Common myeloid progenitor, CD34-positive (primary cell): Measurements from ENCODE around the gene CNN2.

Experiments used
- CTCF ChIA-PET: fragments of 350-600 bp; sonication (Branson Sonifier 250); formaldehyde crosslinking; loops from one replicate; lab custom pipeline; 2021; ENCODE audit warnings: antibody characterized with exemption; lab: Charles Lee
- POLR2A ChIA-PET: fragments of 350-600 bp; sonication (Branson Sonifier 250); formaldehyde crosslinking; loops from one replicate; lab custom pipeline; 2021; ENCODE audit warnings: antibody characterized with exemption; lab: Charles Lee
- DNase-seq, 3 donors: peaks; one replicate each; pipeline versions ENCODE4 v3.0.0 to v3.0.0-alpha.2; 2013
- H3K27ac ChIP-seq, 2 experiments: 1 replicate in 1 of 2; 2 replicates in 1 of 2; pipeline ENCODE4 v1.7.0; 2013; ENCODE audit warnings: inconsistent platforms in 2 of 2, low read length in 2 of 2, mild to moderate bottlenecking in 2 of 2, low read depth in 1 of 2, moderate library complexity in 1 of 2; ENCODE audit not compliant: severe bottlenecking in 2 of 2, insufficient read depth in 1 of 2, poor library complexity in 1 of 2
- H3K27me3 ChIP-seq, 5 experiments: replicated peaks in 2 of 5; 1 replicate in 3 of 5; 2 replicates in 2 of 5; pipeline versions ENCODE4 v1.6.1 to v1.7.0; 2013; ENCODE audit warnings: low read length in 4 of 5, mild to moderate bottlenecking in 2 of 5, moderate library complexity in 2 of 5, inconsistent platforms in 1 of 5; ENCODE audit not compliant: insufficient read depth in 5 of 5, control insufficient read depth in 4 of 5
- H3K36me3 ChIP-seq, 4 experiments: 1 replicate in 2 of 4; 2 replicates in 2 of 4; pipeline versions ENCODE4 v1.6.1 to v1.7.0; 2013; ENCODE audit warnings: low read length in 3 of 4, control low read depth in 1 of 4, mild to moderate bottlenecking in 1 of 4; ENCODE audit not compliant: control insufficient read depth in 4 of 4, insufficient read depth in 4 of 4
- H3K4me1 ChIP-seq, 4 experiments: 1 replicate in 3 of 4; 2 replicates in 1 of 4; pipeline versions ENCODE4 v1.6.1 to v1.7.1; 2013; ENCODE audit warnings: low read length in 3 of 4, mild to moderate bottlenecking in 3 of 4, control low read depth in 1 of 4, inconsistent platforms in 1 of 4, moderate library complexity in 1 of 4; ENCODE audit not compliant: control insufficient read depth in 4 of 4, insufficient read depth in 4 of 4; ENCODE audit errors: control extremely low read depth in 1 of 4
- H3K4me3 ChIP-seq, 7 experiments: 1 replicate in 4 of 7; 2 replicates in 3 of 7; pipeline versions ENCODE4 v1.5.1 to v1.7.0; 2013; ENCODE audit warnings: mild to moderate bottlenecking in 7 of 7, low read length in 6 of 7, moderate library complexity in 6 of 7, inconsistent platforms in 2 of 7, low read depth in 2 of 7, control low read depth in 1 of 7; ENCODE audit not compliant: insufficient read depth in 4 of 7, control insufficient read depth in 1 of 7; ENCODE audit errors: extremely low read depth in 1 of 7
- H3K9me3 ChIP-seq, 5 experiments: 1 replicate in 4 of 5; 2 replicates in 1 of 5; pipeline versions ENCODE4 v1.6.1 to v1.7.1; 2013; ENCODE audit warnings: low read length in 4 of 5, mild to moderate bottlenecking in 2 of 5, inconsistent platforms in 1 of 5, low read depth in 1 of 5, moderate library complexity in 1 of 5; ENCODE audit not compliant: control insufficient read depth in 4 of 5, insufficient read depth in 2 of 5; ENCODE audit errors: control extremely low read depth in 1 of 5
- whole genome bisulfite sequencing: methylation state at CpG from one replicate; pipeline ENCODE4 v1.1.5; 2013; ENCODE audit not compliant: insufficient coverage; 5-methylcytosine and 5-hydroxymethylcytosine counted together

Gene CNN2

GRCh38 chr19:990746-991145 is 35.7 kb upstream of the CNN2 start:
- H3K4me3 ChIP-seq, result no peak overlapping the region
- H3K9me3 ChIP-seq, result no peaks in the 10 kb centered on the region
- peaks cover 0 to 3% (median under 1%) of the 10 kb centered on the region in 4 experiments for H3K4me1 ChIP-seq
- ChIA-PET CTCF (no interaction called here), POLR2A (no interaction called here)
- H3K27me3 ChIP-seq, result peaks cover 0 to 4% (median under 1%) of the 10 kb centered on the region in 5 experiments
- 97% methylated on average over 21 of the region's 23 CpGs for WGBS
- H3K36me3 ChIP-seq, result peaks cover 16 to 77% (median 52%) of the 10 kb centered on the region in 4 experiments
- H3K27ac ChIP-seq, result no peak overlapping the region
- no peak for DNase-seq

GRCh38 chr19:991174-991931 is 35.1 kb upstream of the CNN2 start:
- H3K36me3 ChIP-seq, result peaks cover 12 to 72% (median 49%) of the 10 kb centered on the region in 4 experiments
- DNase-seq, result peak; percentile 48 to 70 (median 53)
- no peak overlapping the region for H3K4me3 ChIP-seq
- H3K27me3 ChIP-seq, result peaks cover 0 to 9% (median 2%) of the 10 kb centered on the region in 5 experiments
- H3K9me3 ChIP-seq, result no peaks in the 10 kb centered on the region
- no peak overlapping the region for H3K27ac ChIP-seq
- WGBS, result 96% methylated on average over 18 of the region's 47 CpGs
- ChIA-PET CTCF (no interaction called here), POLR2A (no interaction called here)
- peaks cover 0 to 8% (median 6%) of the 10 kb centered on the region in 4 experiments for H3K4me1 ChIP-seq

DNA sequence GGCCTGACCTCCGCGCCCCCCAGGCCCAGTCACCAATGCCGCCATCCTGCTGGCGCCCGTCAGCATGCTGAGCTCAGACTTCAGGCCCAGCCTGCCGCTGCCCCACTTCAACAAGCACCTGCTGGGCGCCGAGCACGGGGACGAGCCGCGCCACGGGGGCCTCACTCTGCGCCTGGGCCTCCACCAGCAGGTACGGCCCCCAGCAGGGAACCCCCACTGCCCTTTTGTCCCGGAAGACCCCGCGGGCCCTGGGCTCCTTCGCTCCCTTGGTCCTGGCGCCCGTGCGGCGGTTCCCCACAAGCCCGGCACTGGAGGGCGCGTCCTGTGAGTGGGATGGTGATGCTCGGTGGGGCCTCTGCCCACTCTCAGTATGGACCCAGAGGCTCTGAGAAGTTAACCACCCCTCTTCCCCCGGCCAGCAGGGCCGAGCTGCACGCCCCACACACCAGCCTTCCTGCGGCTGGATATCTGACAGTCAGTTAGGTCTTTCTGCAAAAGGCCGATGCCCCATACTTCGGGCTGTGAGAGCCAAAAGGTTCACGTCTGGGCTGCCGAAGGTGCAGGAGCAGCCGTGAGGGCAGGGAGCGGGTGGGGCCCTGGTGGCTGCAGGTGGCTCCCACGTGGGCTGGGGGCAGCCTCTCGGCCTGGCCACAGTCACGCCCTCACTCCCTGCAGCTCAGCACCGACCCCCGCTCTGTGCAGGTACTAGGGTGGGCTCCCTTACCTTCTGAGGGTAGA is 34.3 kb upstream of the CNN2 start:
- no peaks in the 10 kb centered on the region for H3K9me3 ChIP-seq
- no peak for DNase-seq
- 97% methylated on average over 38 of the region's 42 CpGs for WGBS
- H3K27ac ChIP-seq, result no peak overlapping the region
- H3K4me3 ChIP-seq, result no peak overlapping the region
- peaks cover 0 to 15% (median 2%) of the 10 kb centered on the region in 5 experiments for H3K27me3 ChIP-seq
- ChIA-PET CTCF (no interaction called here), POLR2A (no interaction called here)
- peaks cover 12 to 67% (median 42%) of the 10 kb centered on the region in 4 experiments for H3K36me3 ChIP-seq
- H3K4me1 ChIP-seq, result peaks cover 0 to 12% (median 11%) of the 10 kb centered on the region in 4 experiments

DNA sequence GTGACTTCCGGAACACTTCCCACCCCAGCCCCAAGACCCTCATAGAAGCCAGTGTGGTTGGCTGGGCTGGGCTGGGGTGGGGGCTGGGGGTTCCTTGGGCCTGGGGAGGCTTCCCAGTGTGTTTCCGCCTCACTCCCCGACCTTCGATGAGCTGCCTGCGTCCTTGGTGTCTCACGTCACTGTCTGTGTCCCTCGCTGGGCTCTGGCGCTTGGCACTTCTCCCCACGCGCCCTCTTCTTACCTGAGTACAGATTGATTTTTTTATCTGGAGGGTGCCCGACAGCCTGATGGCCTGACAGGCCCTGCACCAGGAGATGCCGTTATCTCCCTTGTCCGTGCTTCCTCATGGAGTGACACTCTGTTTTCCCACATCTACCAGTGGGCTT is 33.7 kb upstream of the CNN2 start:
- Histone ChIP-seq H3K36me3 (peaks cover 7 to 64% (median 37%) of the 10 kb centered on the region in 4 experiments), H3K9me3 (no peaks in the 10 kb centered on the region), H3K4me1 (peaks cover 0 to 12% (median 11%) of the 10 kb centered on the region in 4 experiments), H3K27ac (no peak overlapping the region), H3K4me3 (no peak overlapping the region), H3K27me3 (peaks cover 0 to 21% (median 4%) of the 10 kb centered on the region in 5 experiments)
- ChIA-PET CTCF (no interaction called here), POLR2A (no interaction called here)
- WGBS, result 96% methylated on average over 11 of the region's 13 CpGs
- no peak for DNase-seq

DNA sequence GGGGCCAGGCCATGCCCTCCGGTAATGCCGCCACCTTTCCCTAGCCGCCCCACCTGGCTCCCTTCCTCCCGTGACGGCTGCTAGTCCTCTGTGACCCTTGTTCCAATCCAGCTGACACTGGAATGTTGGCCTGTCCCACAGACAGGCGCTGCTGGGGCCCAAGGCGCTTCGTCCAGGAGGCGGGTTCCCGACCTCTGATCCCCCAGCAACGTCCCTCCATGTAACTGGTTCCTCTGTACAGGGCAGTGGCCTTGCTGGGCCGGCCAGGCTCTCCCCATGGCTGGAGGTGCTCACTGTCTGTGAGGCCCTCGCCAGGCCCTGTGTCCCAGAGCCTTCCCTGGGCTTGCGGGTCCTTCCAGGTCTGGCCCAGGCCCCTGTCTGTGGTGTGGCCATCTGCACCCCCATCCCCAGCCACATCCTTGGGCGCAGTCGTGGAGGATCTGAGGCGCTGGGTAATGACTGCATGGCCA is 33.0 kb upstream of the CNN2 start:
- POLR2A ChIA-PET, result no interaction called here
- WGBS, result 96% methylated on average over 14 of the region's 17 CpGs
- H3K4me3 ChIP-seq, result no peak overlapping the region

GRCh38 chr19:993831-994393 is 32.5 kb upstream of the CNN2 start:
- H3K36me3 ChIP-seq, result peaks cover 7 to 55% (median 31%) of the 10 kb centered on the region in 4 experiments
- H3K27ac ChIP-seq, result no peak overlapping the region
- POLR2A ChIA-PET, result no interaction called here
- CTCF ChIA-PET, result no interaction called here
- peaks cover 0 to 12% (median 11%) of the 10 kb centered on the region in 4 experiments for H3K4me1 ChIP-seq
- no peak overlapping the region for H3K4me3 ChIP-seq
- DNase-seq, result no peak
- WGBS, result 95% methylated on average over 37 of the region's 43 CpGs
- H3K27me3 ChIP-seq, result peaks cover 0 to 33% (median 12%) of the 10 kb centered on the region in 5 experiments
- no peaks in the 10 kb centered on the region for H3K9me3 ChIP-seq

More for the DNA sequence above, 33.0 kb upstream of the CNN2 start:
- Histone ChIP-seq H3K9me3 (no peaks in the 10 kb centered on the region), H3K4me1 (peaks cover 0 to 12% (median 11%) of the 10 kb centered on the region in 4 experiments), H3K36me3 (peaks cover 7 to 60% (median 35%) of the 10 kb centered on the region in 4 experiments), H3K27me3 (peaks cover 0 to 28% (median 12%) of the 10 kb centered on the region in 5 experiments), H3K27ac (no peak overlapping the region)
- no peak for DNase-seq
- CTCF ChIA-PET, result no interaction called here
